GM19438 (cell line): ENCODE measurements around the gene OPRD1.
"Not testable (repeated sequence)": the region's sequence is repeated elsewhere in the genome, so short reads cannot be mapped to it uniquely, and the experiment has no call there.

ENCODE experiments used
- ATAC-seq: cut with Tn5 transposase; IDR thresholded peaks from one replicate; pipeline ENCODE4 v1.9.1; 2021; ENCODE audit warnings: low read depth; ENCODE audit not compliant: unreplicated experiment

The OPRD1 gene

DNA sequence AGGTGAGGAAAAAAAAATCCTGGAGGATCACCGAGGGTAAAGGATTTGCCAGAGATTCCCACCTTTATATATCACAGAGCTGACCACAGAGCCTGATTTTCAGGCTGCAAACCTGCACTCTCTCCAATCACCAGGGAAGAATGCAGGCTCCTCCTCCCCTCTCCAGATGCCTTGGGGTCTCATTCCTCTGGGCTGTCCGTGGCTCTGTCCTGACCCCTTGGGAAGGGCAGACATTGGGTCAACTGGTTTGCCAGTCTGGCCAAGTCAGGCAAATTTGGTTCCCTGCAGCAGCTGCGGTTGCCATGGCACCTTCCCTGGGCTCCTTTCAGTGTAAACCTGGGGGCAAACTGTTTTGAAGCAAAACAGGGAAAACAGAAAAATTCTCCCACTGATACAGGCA is 11.6 kb upstream of the OPRD1 start:
- ATAC-seq: no peak

GRCh38 chr1:28801461-28801860 is 10.5 kb upstream of the OPRD1 start:
- no peak for ATAC-seq

GRCh38 chr1:28803051-28803450 is 8.9 kb upstream of the OPRD1 start:
- no peak for ATAC-seq

DNA sequence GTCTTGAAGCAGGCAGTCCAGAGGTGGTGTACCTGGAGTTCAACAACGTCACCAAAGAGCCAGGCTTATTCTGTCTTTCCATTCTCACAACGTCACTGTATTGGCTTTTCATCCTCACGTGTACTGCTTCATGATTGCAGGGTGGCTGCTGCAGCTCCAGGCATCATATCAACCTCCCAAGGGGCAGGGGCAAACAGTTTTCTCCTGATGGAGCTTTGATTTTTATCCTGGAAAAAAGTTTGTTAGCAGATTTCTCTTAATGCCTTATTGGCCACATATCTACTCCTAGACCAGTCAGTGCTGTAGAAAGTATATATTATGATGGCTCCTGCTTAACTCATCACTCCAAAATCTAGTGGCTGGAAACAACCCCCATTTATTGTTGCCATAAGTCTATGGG is 8.3 kb upstream of the OPRD1 start:
- ATAC-seq: no peak

- ATAC-seq: no peak
These were observed 7.9 kb upstream of the OPRD1 start for GRCh38 chr1:28804071-28804470.

GRCh38 chr1:28807046-28807445 is 4.9 kb upstream of the OPRD1 start:
- ATAC-seq: no peak

GRCh38 chr1:28807986-28808385 is 4.0 kb upstream of the OPRD1 start:
- ATAC-seq: no peak

DNA sequence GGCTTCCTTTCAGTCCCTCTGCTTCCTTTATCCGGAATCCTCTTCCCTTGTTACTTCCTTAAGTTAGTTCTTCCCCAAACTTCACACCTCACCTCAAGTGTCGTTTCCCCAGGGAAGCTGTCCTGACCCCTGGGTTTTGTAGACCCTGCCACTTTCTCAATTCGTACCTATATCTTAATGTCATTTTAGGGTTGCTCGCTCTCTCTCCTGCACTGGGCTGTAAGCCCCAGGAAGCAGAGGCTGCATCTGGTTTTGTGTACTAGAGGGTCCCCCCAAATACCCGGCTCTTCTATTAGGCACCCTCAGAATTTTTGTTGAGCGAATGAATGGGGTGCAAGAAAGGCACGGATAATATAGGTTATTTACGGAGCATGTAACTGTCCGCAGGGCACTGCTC is 603 bp upstream of the OPRD1 start:
- ATAC-seq: no peak

DNA sequence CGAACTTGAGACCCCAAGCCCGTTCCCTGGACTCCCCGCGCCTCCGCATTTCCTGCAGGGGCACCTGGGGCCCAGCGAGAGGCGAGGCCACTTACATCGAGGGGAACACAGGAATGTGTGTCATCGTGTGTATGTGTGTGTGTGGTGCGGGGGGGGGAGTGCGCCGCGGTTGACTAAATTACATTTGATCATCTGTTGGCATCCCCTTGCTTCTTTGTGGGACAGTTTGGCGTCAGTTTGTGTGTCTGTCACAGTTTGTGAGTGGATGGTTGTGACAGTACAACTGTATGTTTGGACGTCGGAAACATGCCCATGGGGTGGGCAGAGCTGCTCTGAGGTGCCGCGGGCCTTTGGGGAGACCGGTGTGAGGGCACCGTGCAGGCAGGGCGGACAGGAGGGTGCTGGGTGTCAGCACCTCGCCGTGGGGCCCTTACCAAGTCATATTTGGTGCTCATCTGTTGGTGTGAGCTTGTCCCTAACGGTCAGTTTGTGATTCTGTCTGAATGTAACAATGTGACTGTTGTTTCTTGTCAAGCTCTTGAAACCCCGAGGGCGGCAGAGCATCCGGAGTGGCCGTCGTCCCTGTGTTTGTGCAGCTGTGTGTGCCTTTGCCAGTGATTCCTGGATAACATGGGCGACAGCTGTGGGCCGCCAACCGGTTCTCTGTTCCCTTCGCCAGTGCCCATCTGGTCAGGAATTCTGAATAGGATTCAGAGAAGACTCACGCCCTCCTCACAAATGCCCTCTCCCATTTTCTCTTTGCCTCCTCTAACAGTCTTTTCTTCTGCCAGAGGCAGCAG is 899 bp downstream of the OPRD1 start:
- ATAC-seq: no peak

GRCh38 chr1:28813931-28814465 is 2.0 kb downstream of the OPRD1 start:
- ATAC-seq: no peak

DNA sequence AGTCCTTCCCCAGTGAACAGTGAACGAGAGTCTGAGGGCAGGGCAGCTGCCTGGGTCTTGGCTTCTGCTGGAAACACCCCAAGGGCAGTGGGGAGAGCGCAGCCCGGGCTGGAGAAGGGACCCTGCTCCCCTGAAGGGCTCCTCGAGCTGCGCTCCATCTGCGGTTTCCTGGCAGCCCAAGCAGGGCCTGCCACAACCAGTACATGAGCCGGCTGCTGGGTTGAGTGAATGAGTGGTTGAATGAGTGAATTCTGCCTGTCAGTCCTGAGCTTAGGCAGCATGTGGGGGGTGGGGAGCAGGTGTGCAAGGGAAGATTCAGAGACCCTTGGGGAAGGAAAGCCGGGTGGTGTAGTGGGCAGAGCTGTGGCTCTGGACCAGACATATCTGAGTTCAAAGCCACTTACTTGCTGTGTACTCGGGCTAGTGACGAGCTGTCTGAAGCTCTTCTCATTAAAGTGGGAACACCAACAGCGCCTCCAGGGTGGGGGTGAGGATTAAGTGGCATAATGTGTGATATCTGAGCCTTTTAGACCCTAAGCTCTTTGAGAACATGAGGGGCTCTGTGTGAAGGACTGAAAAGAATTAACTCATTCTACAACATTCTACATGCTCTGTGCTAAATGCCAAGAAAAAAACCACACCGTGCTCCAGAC is 3.7 kb downstream of the OPRD1 start:
- no peak for ATAC-seq

DNA sequence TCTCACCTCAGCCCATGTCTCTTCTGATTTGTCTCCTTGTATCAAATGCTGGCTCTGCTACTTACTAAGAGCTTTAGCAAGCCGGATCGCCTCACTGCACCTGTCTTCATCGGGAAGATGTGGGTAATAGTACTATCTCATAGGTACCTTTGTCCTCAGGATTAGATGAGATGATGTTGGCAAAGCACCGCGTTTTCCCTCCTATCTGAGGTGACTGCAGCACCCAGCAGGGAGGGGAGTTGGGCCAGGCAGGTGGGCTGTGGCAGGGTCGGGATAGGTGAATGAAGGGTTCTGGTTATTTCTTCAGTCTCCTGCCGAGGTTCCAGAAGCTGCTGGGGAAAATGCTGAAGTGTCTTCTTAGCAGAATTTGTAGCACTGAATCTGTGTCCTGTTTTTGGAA is 5.2 kb downstream of the OPRD1 start:
- no peak for ATAC-seq

- ATAC-seq: no peak
These were observed 7.0 kb downstream of the OPRD1 start for GRCh38 chr1:28819020-28819419.

- ATAC-seq: no peak
These were observed 10.8 kb downstream of the OPRD1 start for GRCh38 chr1:28822799-28823198.

- not testable (repeated sequence) for ATAC-seq
These were observed 12.1 kb downstream of the OPRD1 start for GRCh38 chr1:28824061-28824460.

GRCh38 chr1:28828227-28828858 is 16.4 kb downstream of the OPRD1 start:
- not testable (repeated sequence) for ATAC-seq

DNA sequence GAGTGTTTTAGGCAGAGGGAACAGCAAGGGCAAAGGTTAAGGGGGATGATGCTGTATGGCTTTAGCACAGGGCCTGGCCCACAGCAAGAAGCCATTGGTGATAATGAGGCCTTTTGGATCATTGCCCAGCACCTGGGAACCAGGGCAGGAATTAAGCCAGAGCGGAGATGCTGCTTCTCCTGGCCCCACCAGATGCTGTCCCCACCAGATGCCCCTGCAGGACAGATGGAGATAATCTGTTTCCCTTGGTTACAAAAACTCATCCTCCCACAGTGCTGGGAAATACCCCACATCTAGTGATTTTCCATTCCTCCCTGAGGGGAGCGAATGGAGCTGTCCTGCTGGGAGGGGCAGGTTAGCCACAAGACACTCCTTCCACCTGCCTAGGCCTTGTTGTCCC is 18.8 kb downstream of the OPRD1 start:
- no peak for ATAC-seq

DNA sequence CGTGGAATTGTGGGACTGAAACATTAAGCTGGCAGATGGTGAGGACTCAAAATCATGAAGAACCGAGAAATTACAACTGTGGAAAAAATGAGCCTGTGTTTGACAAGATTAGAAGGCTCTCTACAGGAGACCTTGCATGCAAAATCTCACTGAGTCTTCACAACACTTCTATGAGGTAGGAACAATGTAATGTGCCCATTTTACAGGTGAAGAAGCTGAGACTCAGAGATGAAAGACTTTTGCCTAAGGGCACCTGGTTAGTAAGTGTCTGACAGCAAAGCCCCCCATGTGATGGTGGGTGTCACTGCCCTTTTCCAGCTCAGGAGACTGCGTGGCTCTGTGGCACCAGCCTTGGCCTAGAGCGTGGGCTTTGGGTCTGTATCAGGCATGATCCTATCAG is 21.0 kb downstream of the OPRD1 start:
- no peak for ATAC-seq

GRCh38 chr1:28833381-28833780 is 21.4 kb downstream of the OPRD1 start:
- no peak for ATAC-seq

DNA sequence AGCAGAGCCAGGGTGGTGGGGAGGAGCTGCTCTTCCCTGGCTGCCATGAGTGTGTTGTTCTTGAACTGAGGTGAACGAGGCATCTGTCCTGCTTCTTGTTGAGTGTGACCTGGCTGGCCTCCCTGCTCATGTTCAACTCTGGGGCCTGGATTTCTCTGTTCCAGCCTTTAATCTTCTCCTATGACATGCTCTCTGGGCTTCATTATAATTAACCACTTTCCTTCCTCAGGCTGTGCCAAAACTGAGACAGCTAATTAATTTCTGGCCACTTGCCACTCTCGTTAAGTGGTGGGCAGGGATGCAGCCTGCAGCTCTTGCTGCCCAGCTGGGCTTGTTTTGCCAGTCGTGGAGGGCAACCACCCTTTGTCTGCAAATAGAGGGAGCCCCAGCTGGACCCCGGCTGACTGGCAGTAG is 23.3 kb downstream of the OPRD1 start:
- no peak for ATAC-seq

DNA sequence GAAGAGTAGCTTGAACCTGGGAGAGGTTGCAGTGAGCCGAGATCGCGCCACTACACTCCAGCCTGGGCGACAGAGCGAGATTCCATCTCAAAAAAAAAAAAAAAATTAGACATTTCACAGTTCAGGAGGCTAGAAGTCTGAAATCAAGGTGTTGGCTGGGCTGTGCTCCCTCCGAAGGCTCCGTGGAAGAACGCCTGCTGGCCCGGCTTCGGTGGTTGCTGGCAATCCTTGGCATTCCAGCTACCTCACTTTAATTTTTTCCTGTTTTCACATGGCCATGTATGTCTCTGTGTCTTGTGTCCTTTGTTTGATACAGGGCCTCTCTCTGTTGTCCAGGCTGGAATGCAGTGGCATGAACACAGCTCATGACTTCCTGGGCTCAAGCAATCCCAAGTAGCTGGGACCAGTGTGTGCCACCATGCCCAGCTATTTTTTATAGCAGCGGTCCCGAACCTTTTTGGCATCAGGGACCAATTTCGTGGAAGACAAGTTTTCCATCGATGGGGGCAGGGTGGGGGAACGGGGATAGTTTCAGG is 24.5 kb downstream of the OPRD1 start:
- no peak for ATAC-seq
